ENCODE results near the gene RFXANK. TPM values are rescaled to one million over a fixed set of nuclear protein-coding genes. Genes with fewer than 3 reads are reported as not detected.

RFXANK gene
- total and polyA plus RNA-seq, 9 of the 15 experiments (the other 6 are each of a cell fraction or from before 2014, with no cell fraction given) = 68.6 to 181 (median 150) TPM

DNA sequence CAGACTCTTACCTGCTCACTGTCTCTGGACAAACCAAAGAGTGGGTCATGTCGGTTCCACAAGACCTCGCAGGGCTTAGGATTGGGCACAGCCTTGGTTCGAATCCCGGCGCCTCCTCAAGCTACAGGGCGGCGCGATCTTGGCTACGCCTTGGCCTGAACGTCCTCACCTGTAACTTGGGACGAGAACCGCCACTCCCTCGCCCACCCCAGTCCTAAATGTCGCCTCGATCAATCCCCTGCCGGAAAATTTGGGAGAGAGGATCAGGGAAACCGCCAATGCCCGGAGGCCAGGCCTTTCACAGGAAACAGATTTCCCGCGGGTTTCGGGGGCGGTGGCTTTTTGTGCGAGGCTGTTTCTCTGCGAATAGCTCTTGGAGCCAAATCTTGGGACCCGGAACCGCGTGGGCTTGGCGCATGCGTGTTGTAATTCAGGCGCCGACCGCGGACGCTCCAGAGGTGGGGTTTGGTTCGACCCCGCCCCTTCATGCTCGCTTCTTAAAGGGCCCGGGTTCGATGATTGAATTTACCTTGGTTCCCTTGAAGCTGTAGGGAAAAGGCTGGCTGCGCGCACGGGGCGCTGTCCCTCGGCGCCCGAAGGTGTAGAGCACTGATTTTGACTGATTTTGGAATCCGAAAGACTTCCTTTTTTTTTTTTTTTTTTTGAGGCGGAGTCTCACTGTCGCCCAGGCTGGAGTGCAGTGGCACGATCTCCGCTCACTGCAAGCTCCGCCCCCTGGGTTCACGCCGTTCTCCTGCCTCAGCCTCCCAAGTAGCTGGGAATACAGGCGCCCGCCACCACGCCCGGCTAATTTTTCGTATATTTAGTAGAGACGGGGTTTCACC lies 11.2 kb downstream of the RFXANK start, which contains the start of gene NR2C2AP (continued):
- peak; percentile 51; the same call in 1 of the 2 replicates for TF ChIP-seq ARID4B (CRISPR knock-in tag; IDR thresholded peaks at IDR 0.05)
- no peak for TF ChIP-seq ILF3 (IDR thresholded peaks at IDR 0.05; ENCODE audit: borderline replicate concordance)
- TF ChIP-seq SAFB2 (IDR thresholded peaks at IDR 0.05; ENCODE audit: borderline replicate concordance, low read depth, low read length, severe bottlenecking) = no peak
- no peak for TF ChIP-seq ZNF212 (CRISPR knock-in tag; IDR thresholded peaks at IDR 0.05)
- TF ChIP-seq ZNF445 (CRISPR knock-in tag; IDR thresholded peaks at IDR 0.05; ENCODE audit: low read depth) = no peak
- no peak for TF ChIP-seq ZNF41 (CRISPR knock-in tag; conservative IDR thresholded peaks at IDR 0.05)
- no peak for TF ChIP-seq ZNF57 (CRISPR knock-in tag; IDR thresholded peaks at IDR 0.05)
- TF ChIP-seq NR4A1 (CRISPR knock-in tag; IDR thresholded peaks at IDR 0.05) = no peak
- TF ChIP-seq NR4A1 (tag; IDR thresholded peaks at IDR 0.05) = no peak
- 0 out of 2 replicates have a peak, but pooled peaks have one; percentile 30 for TF ChIP-seq DPF2 (IDR thresholded peaks at IDR 0.05)
- 0 out of 2 replicates have a peak, but pooled peaks have one; percentile 21 for TF ChIP-seq CC2D1A (IDR thresholded peaks at IDR 0.05)
- no peak for TF ChIP-seq ARID2 (IDR thresholded peaks at IDR 0.05)
- TF ChIP-seq E2F8 (IDR thresholded peaks at IDR 0.05; ENCODE audit: low read depth, partially characterized antibody) = peak; percentile 91
- TF ChIP-seq ZNF592 (IDR thresholded peaks at IDR 0.05) = no peak
- TF ChIP-seq CXXC5 (CRISPR knock-in tag; IDR thresholded peaks at IDR 0.05) = peak; percentile 78

All from K562 (cell line).